Measurements from ENCODE around the gene CCDC149. TPM values are rescaled to one million over a fixed set of nuclear protein-coding genes. Genes with fewer than 3 reads are reported as not detected.
A peak's percentile ranks its signal among the peaks of the same experiment; 100 is the strongest.

CCDC149 gene
- total and polyA plus RNA-seq, 12 donors = 6.1 to 17.7 (median 9.3) TPM

DNA sequence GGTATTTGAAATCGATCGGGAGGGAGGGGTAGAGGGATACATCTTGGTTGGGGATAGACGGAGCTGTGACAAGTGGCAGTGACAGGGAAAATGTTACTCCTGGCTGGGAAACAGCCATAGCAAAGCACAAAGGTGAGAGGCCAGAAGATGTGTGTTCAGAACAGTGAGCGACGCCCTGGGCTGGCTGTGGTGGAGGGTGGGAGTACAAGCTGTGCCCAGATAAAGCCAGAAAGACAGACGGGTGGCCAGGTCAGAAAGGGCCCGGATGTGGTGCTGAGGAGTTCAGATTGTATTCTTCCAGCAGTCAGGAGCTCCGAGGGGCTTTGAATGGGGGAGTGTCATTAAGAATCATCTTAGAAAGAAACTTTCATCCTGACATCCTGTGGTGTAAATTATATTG lies 27.9 kb downstream of the CCDC149 start:
- ATAC-seq (peak in 1 of 8 donors; percentile 46), DNase-seq (no peak)
- intact Hi-C loops (cut with DNase I) = no loop called here
- H3K9me3 ChIP-seq = no peaks in the 10 kb centered on the region
- 82 to 85% methylated on average over 8 of the region's 8 CpGs for whole genome bisulfite sequencing, 2 donors
- no peak overlapping the region for H3K27ac ChIP-seq
- H3K4me3 ChIP-seq = no peak overlapping the region
- peaks cover 0 to 6% (median 0%) of the 10 kb centered on the region in 9 donors for H3K36me3 ChIP-seq
- no peaks in the 10 kb centered on the region for H3K27me3 ChIP-seq
- peaks cover 0 to 8% (median 0%) of the 10 kb centered on the region in 9 donors for H3K4me1 ChIP-seq
- TF ChIP-seq, protein P1, sequence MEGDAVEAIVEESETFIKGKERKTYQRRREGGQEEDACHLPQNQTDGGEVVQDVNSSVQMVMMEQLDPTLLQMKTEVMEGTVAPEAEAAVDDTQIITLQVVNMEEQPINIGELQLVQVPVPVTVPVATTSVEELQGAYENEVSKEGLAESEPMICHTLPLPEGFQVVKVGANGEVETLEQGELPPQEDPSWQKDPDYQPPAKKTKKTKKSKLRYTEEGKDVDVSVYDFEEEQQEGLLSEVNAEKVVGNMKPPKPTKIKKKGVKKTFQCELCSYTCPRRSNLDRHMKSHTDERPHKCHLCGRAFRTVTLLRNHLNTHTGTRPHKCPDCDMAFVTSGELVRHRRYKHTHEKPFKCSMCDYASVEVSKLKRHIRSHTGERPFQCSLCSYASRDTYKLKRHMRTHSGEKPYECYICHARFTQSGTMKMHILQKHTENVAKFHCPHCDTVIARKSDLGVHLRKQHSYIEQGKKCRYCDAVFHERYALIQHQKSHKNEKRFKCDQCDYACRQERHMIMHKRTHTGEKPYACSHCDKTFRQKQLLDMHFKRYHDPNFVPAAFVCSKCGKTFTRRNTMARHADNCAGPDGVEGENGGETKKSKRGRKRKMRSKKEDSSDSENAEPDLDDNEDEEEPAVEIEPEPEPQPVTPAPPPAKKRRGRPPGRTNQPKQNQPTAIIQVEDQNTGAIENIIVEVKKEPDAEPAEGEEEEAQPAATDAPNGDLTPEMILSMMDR (IDR thresholded peaks at IDR 0.05) = no peak

DNA sequence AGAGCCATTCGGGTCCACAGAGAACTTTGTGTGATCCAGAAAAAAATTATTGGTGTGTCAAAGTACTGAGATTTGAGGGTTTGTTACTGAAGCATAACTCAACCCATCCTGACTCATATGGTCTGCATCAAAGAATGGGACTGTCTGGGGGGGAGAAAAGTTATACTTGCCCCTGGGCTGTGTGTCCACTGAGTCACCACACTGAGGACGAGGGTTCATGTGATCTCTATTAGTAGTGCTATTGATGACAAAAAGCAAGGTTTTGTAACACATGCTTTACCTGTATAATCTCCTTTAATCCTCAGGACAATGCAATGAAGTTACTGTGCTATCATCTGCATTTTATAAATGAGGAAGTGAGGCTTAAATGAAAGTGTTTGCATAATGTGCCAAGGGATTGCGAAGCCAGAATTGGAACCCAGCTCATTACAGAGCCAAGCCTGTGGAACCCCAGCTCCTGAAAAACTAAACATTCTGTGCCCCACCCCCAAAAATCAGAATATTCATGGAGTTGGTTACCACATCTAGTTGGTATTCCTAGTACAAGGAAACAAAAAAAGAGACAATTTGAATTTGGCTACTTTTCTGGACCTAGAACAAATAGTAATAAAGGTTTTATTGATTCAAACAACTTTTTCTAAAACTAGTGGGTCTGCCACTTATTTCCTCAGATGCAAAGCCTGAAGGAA lies 31.2 kb downstream of the CCDC149 start:
- TF ChIP-seq, protein P1 (IDR thresholded peaks at IDR 0.05) = no peak
- Histone ChIP-seq H3K9me3 (no peaks in the 10 kb centered on the region), H3K36me3 (peaks cover 0 to 5% (median 0%) of the 10 kb centered on the region in 9 donors), H3K27me3 (no peaks in the 10 kb centered on the region), H3K27ac (no peak overlapping the region), H3K4me3 (no peak overlapping the region), H3K4me1 (peaks cover 0 to 8% (median 0%) of the 10 kb centered on the region in 9 donors)
- DNase-seq (no peak), ATAC-seq (no peak)
- 83 to 90% methylated on average over 3 of the region's 3 CpGs for WGBS, 2 donors
- intact Hi-C loops (cut with DNase I) = no loop called here

DNA sequence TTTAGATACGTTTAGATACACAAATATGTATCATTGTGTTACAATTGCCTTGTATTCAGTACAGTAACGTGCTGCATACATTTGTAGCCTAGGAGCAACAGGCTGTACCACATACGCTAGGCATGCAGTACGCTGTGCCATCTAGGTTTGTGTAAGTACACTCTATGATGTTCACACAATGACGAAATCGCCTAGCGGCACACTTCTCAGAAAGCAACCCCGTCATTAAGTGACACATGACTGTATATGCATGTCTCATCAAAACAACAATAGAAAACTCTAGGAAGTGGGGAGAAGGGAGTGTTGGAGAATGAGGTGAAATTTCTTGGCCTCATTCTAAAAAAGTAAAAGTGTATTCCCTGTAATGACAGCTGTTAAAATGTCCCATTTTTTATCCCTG lies 32.7 kb downstream of the CCDC149 start:
- intact Hi-C loops (cut with DNase I) = no loop called here
- no peak for ATAC-seq

DNA sequence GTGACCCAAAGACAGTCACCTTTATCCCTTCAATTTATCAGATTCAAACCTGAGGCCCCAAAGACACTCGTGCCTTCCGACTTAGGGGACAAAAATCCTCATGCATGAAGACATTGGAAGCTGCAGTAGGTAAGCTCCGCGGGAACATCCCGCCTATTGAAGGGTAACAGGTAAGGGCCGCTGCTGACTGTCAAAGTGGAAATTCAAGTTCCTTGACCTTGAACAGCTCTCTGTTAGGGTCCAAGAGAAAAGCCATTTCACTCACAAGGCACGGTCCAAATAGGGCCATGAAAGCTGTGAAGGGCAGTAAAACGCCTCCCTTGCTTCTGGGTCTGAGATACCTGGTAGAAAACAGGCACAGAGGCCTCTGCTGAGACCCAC lies 34.2 kb downstream of the CCDC149 start:
- H3K4me3 ChIP-seq = no peak overlapping the region
- TF ChIP-seq, protein P1 (IDR thresholded peaks at IDR 0.05) = no peak
- ATAC-seq (no peak), DNase-seq (no peak)
- no peak overlapping the region for H3K27ac ChIP-seq
- peaks cover 0 to 8% (median 0%) of the 10 kb centered on the region in 9 donors for H3K4me1 ChIP-seq
- 82 to 86% methylated on average over 8 of the region's 8 CpGs for WGBS, 2 donors
- H3K27me3 ChIP-seq = no peaks in the 10 kb centered on the region
- no peaks in the 10 kb centered on the region for H3K9me3 ChIP-seq
- intact Hi-C loops (cut with DNase I) = no loop called here
- H3K36me3 ChIP-seq = peaks cover 0 to 27% (median 0%) of the 10 kb centered on the region in 9 donors

More for the DNA sequence above, 32.7 kb downstream of the CCDC149 start:
- DNase-seq = no peak
- 95 to 97% methylated on average over 8 of the region's 8 CpGs for WGBS, 2 donors
- TF ChIP-seq, protein P1 (IDR thresholded peaks at IDR 0.05) = no peak
- peaks cover 0 to 8% (median 0%) of the 10 kb centered on the region in 9 donors for H3K4me1 ChIP-seq
- H3K9me3 ChIP-seq = no peaks in the 10 kb centered on the region
- H3K4me3 ChIP-seq = no peak overlapping the region
- H3K27me3 ChIP-seq = no peaks in the 10 kb centered on the region
- peaks cover 0 to 15% (median 0%) of the 10 kb centered on the region in 9 donors for H3K36me3 ChIP-seq
- H3K27ac ChIP-seq = peak overlapping the region in 1 of 10 donors; percentile 20

All from heart right ventricle (tissue), 16 donors.